ENCODE results near the gene RPS6KA3. TPM values are rescaled to one million over a fixed set of nuclear protein-coding genes. Genes with fewer than 3 reads are reported as not detected.

Gene RPS6KA3
- total RNA-seq, 1 donor from 2014 or later, result 9.0 TPM

DNA sequence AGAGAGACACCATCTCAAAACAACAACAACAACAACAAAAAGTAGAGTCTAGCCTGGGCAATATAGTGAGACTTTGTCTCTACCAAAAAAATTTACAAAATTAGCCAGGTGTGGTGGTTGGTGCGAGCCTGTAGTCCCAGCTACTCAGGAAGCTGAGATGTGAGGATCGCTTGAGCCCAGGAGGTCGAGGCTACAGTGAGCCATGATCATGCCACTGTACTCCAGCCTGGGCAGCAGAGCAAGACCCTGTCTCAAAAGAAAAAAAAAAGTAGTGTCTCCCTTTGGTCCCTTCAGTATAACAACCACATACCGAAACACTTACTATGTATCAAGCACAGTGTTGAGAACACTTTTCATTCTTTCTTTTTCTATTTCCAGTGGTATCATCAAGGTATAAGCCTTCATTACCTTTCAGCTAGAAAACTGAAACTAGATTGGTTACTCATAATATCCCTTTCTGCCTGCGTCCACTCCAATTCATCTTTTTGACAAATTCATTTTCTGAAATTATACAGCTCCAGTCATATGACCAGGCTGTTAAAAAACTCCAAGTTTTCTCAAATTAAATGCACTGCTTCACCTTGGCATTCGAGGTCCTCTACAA, 54.1 kb downstream of the RPS6KA3 start:
- no peaks in the 10 kb centered on the region for H3K9me3 Mint-ChIP-seq (ENCODE audit: unreplicated experiment)
- H3K27ac Mint-ChIP-seq (ENCODE audit: unreplicated experiment), result no peak overlapping the region
- H3K36me3 Mint-ChIP-seq (ENCODE audit: unreplicated experiment), result no peaks in the 10 kb centered on the region
- DNase-seq, result no peak
- H3K4me1 Mint-ChIP-seq (ENCODE audit: low read depth, unreplicated experiment), result peaks cover 3% of the 10 kb centered on the region
- H3K27me3 Mint-ChIP-seq (ENCODE audit: unreplicated experiment), result no peaks in the 10 kb centered on the region
- TF ChIP-seq, protein P1, sequence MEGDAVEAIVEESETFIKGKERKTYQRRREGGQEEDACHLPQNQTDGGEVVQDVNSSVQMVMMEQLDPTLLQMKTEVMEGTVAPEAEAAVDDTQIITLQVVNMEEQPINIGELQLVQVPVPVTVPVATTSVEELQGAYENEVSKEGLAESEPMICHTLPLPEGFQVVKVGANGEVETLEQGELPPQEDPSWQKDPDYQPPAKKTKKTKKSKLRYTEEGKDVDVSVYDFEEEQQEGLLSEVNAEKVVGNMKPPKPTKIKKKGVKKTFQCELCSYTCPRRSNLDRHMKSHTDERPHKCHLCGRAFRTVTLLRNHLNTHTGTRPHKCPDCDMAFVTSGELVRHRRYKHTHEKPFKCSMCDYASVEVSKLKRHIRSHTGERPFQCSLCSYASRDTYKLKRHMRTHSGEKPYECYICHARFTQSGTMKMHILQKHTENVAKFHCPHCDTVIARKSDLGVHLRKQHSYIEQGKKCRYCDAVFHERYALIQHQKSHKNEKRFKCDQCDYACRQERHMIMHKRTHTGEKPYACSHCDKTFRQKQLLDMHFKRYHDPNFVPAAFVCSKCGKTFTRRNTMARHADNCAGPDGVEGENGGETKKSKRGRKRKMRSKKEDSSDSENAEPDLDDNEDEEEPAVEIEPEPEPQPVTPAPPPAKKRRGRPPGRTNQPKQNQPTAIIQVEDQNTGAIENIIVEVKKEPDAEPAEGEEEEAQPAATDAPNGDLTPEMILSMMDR (IDR thresholded peaks at IDR 0.05; ENCODE audit: partially characterized antibody, unreplicated experiment), result no peak
- no peak overlapping the region for H3K4me3 Mint-ChIP-seq (ENCODE audit: unreplicated experiment)

DNA sequence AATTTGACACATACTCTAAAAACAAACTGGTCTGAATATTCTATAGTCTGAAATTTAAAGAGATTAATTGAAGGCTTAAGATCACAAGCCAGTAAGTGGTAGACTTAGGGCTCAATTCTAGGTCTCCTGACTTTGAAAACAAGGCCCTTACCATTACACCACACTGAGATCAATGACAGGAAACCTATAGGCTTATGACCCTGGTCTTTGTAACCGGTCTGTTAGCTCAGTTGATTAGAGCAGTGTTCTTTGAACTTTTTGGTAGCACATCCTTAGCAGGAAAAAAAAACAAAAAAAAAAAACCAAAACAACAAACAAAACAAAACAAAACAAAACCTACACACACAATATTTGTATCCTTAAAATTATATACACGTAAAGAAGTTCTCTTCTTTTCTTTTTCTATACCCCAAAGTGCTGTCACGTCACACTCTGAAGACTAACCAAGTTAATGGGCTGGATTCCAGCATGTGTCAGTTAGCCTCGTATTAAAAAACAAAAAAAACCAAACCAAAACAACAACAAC, 55.4 kb downstream of the RPS6KA3 start:
- TF ChIP-seq, protein P1 (IDR thresholded peaks at IDR 0.05; ENCODE audit: partially characterized antibody, unreplicated experiment), result no peak
- H3K9me3 Mint-ChIP-seq (ENCODE audit: unreplicated experiment), result no peaks in the 10 kb centered on the region
- no peak overlapping the region for H3K4me3 Mint-ChIP-seq (ENCODE audit: unreplicated experiment)

DNA sequence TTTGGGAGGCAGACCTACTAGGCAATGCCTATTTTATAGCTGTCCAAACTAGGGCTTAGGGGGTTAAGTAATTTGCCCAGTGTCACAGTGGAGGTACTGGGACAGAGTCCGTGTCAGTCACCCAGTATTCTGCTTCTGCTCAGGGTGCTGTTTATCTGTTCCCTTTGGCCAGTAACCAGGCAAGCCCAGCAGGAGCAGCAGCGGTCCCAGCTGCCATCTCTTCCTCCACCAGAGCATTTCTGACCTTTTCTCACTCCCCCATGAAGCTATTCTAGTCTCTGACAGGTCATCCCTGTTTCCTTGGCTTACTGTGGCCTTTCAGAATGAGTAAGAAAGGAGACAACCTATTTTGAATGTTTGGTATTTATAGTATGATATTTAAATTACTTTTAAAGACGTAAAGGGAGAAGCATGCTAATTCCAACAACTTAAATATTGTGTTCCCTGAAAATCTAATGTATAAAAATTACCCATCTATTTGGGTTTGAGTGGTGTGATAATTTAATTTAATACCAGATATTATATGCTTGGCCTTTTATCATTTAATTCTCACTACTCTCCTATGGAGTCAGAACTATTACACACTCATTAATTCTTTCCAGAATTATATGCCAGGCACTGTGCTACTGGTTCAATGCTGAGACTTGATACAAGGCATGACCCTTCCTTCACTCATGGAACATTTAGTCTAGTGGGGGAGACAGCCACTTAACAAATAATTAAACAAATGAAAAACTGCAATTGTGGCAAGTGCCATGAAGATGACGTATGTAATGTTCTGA, 60.6 kb downstream of the RPS6KA3 start:
- Mint-ChIP-seq H3K27ac (ENCODE audit: unreplicated experiment) (no peak overlapping the region), H3K36me3 (ENCODE audit: unreplicated experiment) (no peaks in the 10 kb centered on the region), H3K4me1 (ENCODE audit: low read depth, unreplicated experiment) (peaks cover 3% of the 10 kb centered on the region), H3K27me3 (ENCODE audit: unreplicated experiment) (no peaks in the 10 kb centered on the region), H3K9me3 (ENCODE audit: unreplicated experiment) (no peaks in the 10 kb centered on the region), H3K4me3 (ENCODE audit: unreplicated experiment) (no peak overlapping the region)
- DNase-seq, result no peak
- TF ChIP-seq, protein P1 (IDR thresholded peaks at IDR 0.05; ENCODE audit: partially characterized antibody, unreplicated experiment), result no peak

More for the DNA sequence above, 55.4 kb downstream of the RPS6KA3 start:
- Mint-ChIP-seq H3K27me3 (ENCODE audit: unreplicated experiment) (no peaks in the 10 kb centered on the region), H3K36me3 (ENCODE audit: unreplicated experiment) (no peaks in the 10 kb centered on the region), H3K27ac (ENCODE audit: unreplicated experiment) (no peak overlapping the region), H3K4me1 (ENCODE audit: low read depth, unreplicated experiment) (peaks cover 3% of the 10 kb centered on the region)
- DNase-seq, result no peak

DNA sequence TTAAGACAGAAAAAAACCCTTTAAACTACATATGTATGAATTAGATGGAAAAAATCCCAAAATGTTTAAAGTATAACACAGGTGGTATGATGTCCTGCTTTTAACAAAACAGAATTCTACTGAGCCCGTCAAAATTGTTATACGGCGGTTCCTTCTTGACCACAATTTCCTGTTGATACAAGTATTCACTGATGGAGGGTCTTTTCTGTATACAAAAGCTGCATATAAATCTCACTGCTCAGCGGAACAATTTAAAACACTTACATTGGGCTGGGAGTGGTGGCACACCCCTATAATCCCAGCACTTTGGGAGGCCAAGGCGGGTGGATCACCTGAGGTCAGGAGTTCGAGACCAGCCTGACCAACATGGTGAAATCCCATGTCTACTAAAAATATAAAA, 62.4 kb downstream of the RPS6KA3 start:
- Mint-ChIP-seq H3K9me3 (ENCODE audit: unreplicated experiment) (no peaks in the 10 kb centered on the region), H3K27me3 (ENCODE audit: unreplicated experiment) (no peaks in the 10 kb centered on the region), H3K4me1 (ENCODE audit: low read depth, unreplicated experiment) (no peaks in the 10 kb centered on the region), H3K36me3 (ENCODE audit: unreplicated experiment) (no peaks in the 10 kb centered on the region), H3K4me3 (ENCODE audit: unreplicated experiment) (no peak overlapping the region), H3K27ac (ENCODE audit: unreplicated experiment) (no peak overlapping the region)
- DNase-seq, result no peak
- TF ChIP-seq, protein P1 (IDR thresholded peaks at IDR 0.05; ENCODE audit: partially characterized antibody, unreplicated experiment), result no peak

All from glutamatergic neuron (in vitro differentiated cells).